H1 (cell line): ENCODE measurements around the gene MRTFA. TPM values are rescaled to one million over a fixed set of nuclear protein-coding genes. Genes with fewer than 3 reads are reported as not detected.

ENCODE experiments used
- CTCF ChIA-PET: fragments of 300-600 bp; sonication (Branson Sonifier 250); formaldehyde crosslinking; loops from one replicate; lab custom pipeline; 2021; ENCODE audit not compliant: partially characterized antibody; lab: Charles Lee
- POLR2A ChIA-PET: fragments of 300-600 bp; sonication (Branson Sonifier 250); formaldehyde crosslinking; loops from one replicate; lab custom pipeline; 2021; ENCODE audit warnings: inconsistent platforms; ENCODE audit not compliant: partially characterized antibody; lab: Charles Lee
- DNase-seq, 2 experiments: peaks; one replicate each; pipeline versions ENCODE4 v3.0.0 to v3.0.0-alpha.2; 2010 to 2022; ENCODE audit warnings: low spot score in 2 of 2, low read depth in 1 of 2, mixed read lengths in 1 of 2
- FAIRE-seq: peaks from 2 replicates; lab custom pipeline; 2011; peaks lifted over from hg19 to GRCh38; lab: Jason Lieb, UNC
- H2AFZ ChIP-seq: 2 replicates; pipeline ENCODE4 v1.8.1; 2012; ENCODE audit warnings: low read length, inconsistent platforms
- H2AK5ac ChIP-seq: 2 replicates; pipeline ENCODE4 v1.6.1; 2013; ENCODE audit warnings: low read depth, low read length
- H2BK120ac ChIP-seq: replicated peaks from 2 replicates; pipeline ENCODE3; 2013; ENCODE audit warnings: low read depth, low read length, inconsistent platforms
- H2BK12ac ChIP-seq: 2 replicates; pipeline ENCODE4 v1.6.1; 2013; ENCODE audit warnings: low read depth, low read length
- H2BK15ac ChIP-seq: 2 replicates; pipeline ENCODE4 v1.6.1; 2013; ENCODE audit warnings: low read length
- H2BK20ac ChIP-seq: 2 replicates; pipeline ENCODE4 v1.6.1; 2013; ENCODE audit warnings: low read length
- H2BK5ac ChIP-seq: 2 replicates; pipeline ENCODE4 v1.6.1; 2013; ENCODE audit warnings: low read depth, low read length
- H3K14ac ChIP-seq: 2 replicates; pipeline ENCODE4 v1.6.1; 2013; ENCODE audit warnings: inconsistent platforms; ENCODE audit not compliant: insufficient read length
- H3K18ac ChIP-seq: 2 replicates; pipeline ENCODE4 v1.6.1; 2013; ENCODE audit warnings: low read length; ENCODE audit errors: extremely low read depth
- H3K23ac ChIP-seq: 2 replicates; pipeline ENCODE4 v1.6.1; 2013; ENCODE audit warnings: inconsistent platforms; ENCODE audit not compliant: insufficient read length
- H3K23me2 ChIP-seq: 2 replicates; pipeline ENCODE4 v1.6.1; 2013; ENCODE audit warnings: low read depth, low read length
- H3K27ac ChIP-seq: 2 replicates; pipeline ENCODE4 v1.6.1; 2011; ENCODE audit warnings: low read depth, low read length, inconsistent platforms
- H3K27me3 ChIP-seq, 4 experiments: replicated peaks in 1 of 4; 1 replicate in 1 of 4; 2 replicates in 3 of 4; pipeline versions ENCODE4 v1.6.1 to v1.8.1; 2011 to 2013; ENCODE audit warnings: low read length in 3 of 4, mild to moderate bottlenecking in 3 of 4, inconsistent platforms in 2 of 4, mixed read lengths in 2 of 4, moderate library complexity in 1 of 4; ENCODE audit not compliant: control insufficient read depth in 3 of 4, insufficient read depth in 3 of 4; ENCODE audit errors: extremely low read depth in 1 of 4
- H3K36me3 ChIP-seq, 4 experiments: 2 replicates each; pipeline versions ENCODE4 v1.6.1 to v1.8.1; 2011 to 2013; ENCODE audit warnings: mild to moderate bottlenecking in 4 of 4, low read length in 3 of 4, moderate library complexity in 2 of 4, control low read depth in 1 of 4, inconsistent platforms in 1 of 4; ENCODE audit not compliant: insufficient read depth in 4 of 4, control insufficient read depth in 2 of 4
- H3K4ac ChIP-seq: replicated peaks from 2 replicates; pipeline ENCODE3; 2013; ENCODE audit warnings: low read length, low read depth, mixed read lengths, inconsistent platforms; ENCODE audit not compliant: insufficient read length
- H3K4me1 ChIP-seq, 4 experiments: replicated peaks in 1 of 4; 1 replicate in 1 of 4; 2 replicates in 3 of 4; pipeline versions ENCODE4 v1.6.1 to v1.8.1; 2011 to 2013; ENCODE audit warnings: low read length in 3 of 4, inconsistent platforms in 2 of 4, mixed read lengths in 1 of 4; ENCODE audit not compliant: insufficient read depth in 4 of 4, control insufficient read depth in 3 of 4
- H3K4me2 ChIP-seq, 2 experiments: 2 replicates each; pipeline versions ENCODE4 v1.6.1 to v1.8.1; 2011 to 2013; ENCODE audit warnings: low read depth in 2 of 2, low read length in 2 of 2, control low read depth in 1 of 2, inconsistent platforms in 1 of 2, mild to moderate bottlenecking in 1 of 2; ENCODE audit not compliant: insufficient read depth in 1 of 2
- H3K4me3 ChIP-seq, 4 experiments: fragments of 200-600, 300-600 bp in 1 of 4; sonication (generic), shearing (Covaris generic), sonication (Bioruptor Twin) in 1 of 4; 2 replicates each; pipeline versions ENCODE4 v1.5.1 to v1.8.1; 2011 to 2016; ENCODE audit warnings: low read length in 4 of 4, low read depth in 3 of 4, control low read depth in 2 of 4, inconsistent platforms in 2 of 4, mild to moderate bottlenecking in 2 of 4, mixed read lengths in 1 of 4, moderate library complexity in 1 of 4; ENCODE audit not compliant: insufficient read depth in 2 of 4; ENCODE audit errors: extremely low read depth in 1 of 4
- H3K56ac ChIP-seq: replicated peaks from 2 replicates; pipeline ENCODE3; 2013; ENCODE audit warnings: low read depth, mild to moderate bottlenecking, mixed read lengths, low read length, inconsistent platforms; ENCODE audit not compliant: insufficient read length
- H3K79me1 ChIP-seq: 2 replicates; pipeline ENCODE4 v1.6.1; 2013; ENCODE audit warnings: low read depth, low read length, control low read depth
- H3K79me2 ChIP-seq, 2 experiments: 2 replicates each; pipeline versions ENCODE4 v1.6.1 to v1.8.1; 2012 to 2013; ENCODE audit warnings: low read length in 2 of 2, mild to moderate bottlenecking in 2 of 2, inconsistent platforms in 1 of 2; ENCODE audit not compliant: insufficient read depth in 2 of 2, control insufficient read depth in 1 of 2
- H3K9ac ChIP-seq, 4 experiments: replicated peaks in 1 of 4; 1 replicate in 1 of 4; 2 replicates in 3 of 4; pipeline versions ENCODE4 v1.6.1 to v1.8.1; 2011 to 2013; ENCODE audit warnings: low read depth in 3 of 4, low read length in 3 of 4, control low read depth in 2 of 4, mild to moderate bottlenecking in 2 of 4, moderate library complexity in 2 of 4, inconsistent platforms in 1 of 4; ENCODE audit errors: extremely low read depth in 1 of 4
- H3K9me3 ChIP-seq, 2 experiments: 2 replicates each; pipeline versions ENCODE4 v1.6.1 to v1.8.1; 2012 to 2013; ENCODE audit warnings: mild to moderate bottlenecking in 2 of 2, moderate library complexity in 2 of 2, control low read depth in 1 of 2, inconsistent platforms in 1 of 2, low read depth in 1 of 2, low read length in 1 of 2, mixed read lengths in 1 of 2; ENCODE audit not compliant: insufficient read depth in 2 of 2
- H4K20me1 ChIP-seq, 2 experiments: replicated peaks in 1 of 2; 2 replicates each; pipeline versions ENCODE3 to v1.8.1; 2011 to 2013; ENCODE audit warnings: inconsistent platforms in 2 of 2, low read length in 2 of 2, mild to moderate bottlenecking in 1 of 2; ENCODE audit not compliant: insufficient read depth in 2 of 2, control insufficient read depth in 1 of 2
- H4K5ac ChIP-seq: 2 replicates; pipeline ENCODE4 v1.6.1; 2013; ENCODE audit warnings: low read length, low read depth, mixed read lengths, inconsistent platforms; ENCODE audit not compliant: insufficient read length
- H4K8ac ChIP-seq: 2 replicates; pipeline ENCODE4 v1.8.0; 2013; ENCODE audit warnings: mild to moderate bottlenecking, moderate library complexity, low read length, inconsistent platforms; ENCODE audit not compliant: insufficient read depth; ENCODE audit errors: extremely low read depth
- H4K91ac ChIP-seq: replicated peaks from 2 replicates; pipeline ENCODE3; 2013; ENCODE audit warnings: low read length, mixed read lengths, inconsistent platforms; ENCODE audit not compliant: insufficient read length
- ATF3 ChIP-seq: IDR thresholded peaks from 2 replicates; pipeline ENCODE4 v1.6.1; 2011; ENCODE audit warnings: low read depth, mild to moderate bottlenecking, low read length; ENCODE audit not compliant: insufficient read depth
- BACH1 ChIP-seq: IDR thresholded peaks from 2 replicates; pipeline ENCODE4 v1.6.1; 2012; ENCODE audit warnings: low read length, improper control_type of control experiment
- CBX5 ChIP-seq: fragments of 300-800, 300-1000 bp; sonication (generic); IDR thresholded peaks from 2 replicates; pipeline ENCODE4 v1.7.1; 2016; ENCODE audit warnings: antibody characterized with exemption, low read length, low read depth
- POU5F1 ChIP-seq: IDR thresholded peaks from 2 replicates; pipeline ENCODE4 v1.6.1; 2011; ENCODE audit warnings: low read depth, mild to moderate bottlenecking, low read length, moderate library complexity
- RFX5 ChIP-seq: IDR thresholded peaks from 2 replicates; pipeline ENCODE4 v1.6.1; 2011; ENCODE audit warnings: low read depth, low read length, improper control_type of control experiment, borderline replicate concordance
- SAP30 ChIP-seq: fragments of 300-600 bp; sonication (generic); IDR thresholded peaks from 2 replicates; pipeline ENCODE4 v1.7.1; 2012; ENCODE audit warnings: low read length, moderate library complexity, mild to moderate bottlenecking, inconsistent platforms; ENCODE audit not compliant: insufficient read depth, insufficient replicate concordance
- SIRT6 ChIP-seq: IDR thresholded peaks from one replicate; pipeline ENCODE4 v1.7.1; 2012; ENCODE audit warnings: low read length, inconsistent platforms
- SP4 ChIP-seq: IDR thresholded peaks from 2 replicates; pipeline ENCODE4 v1.6.1; 2012; ENCODE audit warnings: low read length, inconsistent platforms
- TEAD4 ChIP-seq: IDR thresholded peaks from 2 replicates; pipeline ENCODE4 v1.6.1; 2012; ENCODE audit warnings: low read depth, low read length, inconsistent platforms, mixed read lengths
- WGBS, 2 experiments: shearing (Covaris generic) in 1 of 2; methylation state at CpG; one replicate each; pipeline versions ENCODE4 v1.1.6 to v1.1.7; 2013 to 2015; ENCODE audit warnings: low lambda C conversion rate in 2 of 2, mixed read lengths in 2 of 2, inconsistent platforms in 1 of 2, low coverage in 1 of 2, missing lambda C conversion rate in 1 of 2; ENCODE audit not compliant: insufficient replicate concordance in 2 of 2, insufficient coverage in 1 of 2, insufficient read length in 1 of 2; ENCODE audit errors: extremely low coverage in 1 of 2, missing lambda C conversion rate in 1 of 2; 5-methylcytosine and 5-hydroxymethylcytosine counted together
- polyA plus RNA-seq, 7 experiments: library from polyadenylated mRNA; depleted of rRNA in 3 of 7; stranded (reverse) in 5 of 7; unstranded in 2 of 7; fragments of >200 nt in 5 of 7; fragments of 200-250 nt in 2 of 7; gene quantifications; 1 replicate in 5 of 7; 2 replicates in 1 of 7; 4 replicates in 1 of 7; pipeline versions ENCODE4 v1.2.1 to v1.2.3, GENCODE V29; 2011 to 2013; ENCODE audit warnings: missing spikeins in 2 of 7, mixed read lengths in 2 of 7
- total RNA-seq: library from RNA; stranded (reverse); fragmentation: NEBNext Ultra II Directional; extraction: Animal tissue kit (Norgen Biotek cat#: 25700); gene quantifications from 2 replicates; pipeline ENCODE4 v1.2.1, GENCODE V29; 2021
- TF ChIP-seq, protein P1 (sequence below): IDR thresholded peaks from 2 replicates; pipeline ENCODE4 v1.6.1; 2012; ENCODE audit warnings: low read length, inconsistent platforms

The MRTFA gene
- total and polyA plus RNA-seq, 2 of the 8 experiments (the other 6 are each of a cell fraction or from before 2014, with no cell fraction given), result 5.4 to 37.9 TPM

DNA sequence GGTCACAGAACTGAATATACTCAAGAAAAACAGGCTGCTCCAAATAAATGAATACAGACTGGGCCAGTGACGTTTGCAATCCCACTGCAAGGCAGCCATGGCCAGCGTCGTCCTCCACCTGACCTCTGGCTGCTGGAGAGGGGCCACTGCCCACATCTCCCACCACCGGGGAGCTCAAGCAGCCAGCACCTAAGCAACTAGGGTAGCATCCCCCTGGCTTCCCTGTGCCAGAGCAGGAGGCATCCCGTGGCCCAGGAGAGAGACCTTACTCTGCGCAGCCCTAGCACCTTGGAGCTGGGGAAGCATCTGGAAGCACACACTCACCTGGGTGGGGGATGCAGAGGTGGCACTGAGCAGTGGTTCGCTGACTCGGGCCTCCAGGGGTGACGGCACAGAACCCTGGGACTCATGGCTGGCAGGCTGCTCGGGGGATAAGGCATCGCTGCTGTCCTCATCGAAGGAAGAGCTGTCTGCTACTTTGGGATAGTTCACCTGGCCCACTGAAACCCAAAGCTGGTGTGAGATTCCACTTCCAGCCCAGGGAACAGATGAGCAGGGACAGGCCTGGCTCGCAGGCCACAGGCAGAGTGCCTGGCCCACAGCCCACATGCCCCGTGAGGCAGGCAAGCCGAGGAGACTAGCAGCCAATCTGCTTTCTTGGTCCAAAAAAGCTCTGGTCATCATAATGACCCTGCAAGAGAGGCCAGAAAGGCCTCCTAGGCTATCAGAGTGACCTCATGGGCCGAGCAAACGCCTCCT is 212.5 kb downstream of the MRTFA start:
- H3K4me3 ChIP-seq, result no peak overlapping the region
- no peak overlapping the region for H3K9ac ChIP-seq
- no peak overlapping the region for H3K4ac ChIP-seq
- no peak overlapping the region for H2BK12ac ChIP-seq
- H3K23me2 ChIP-seq, result no peaks in the 10 kb centered on the region
- FAIRE-seq (no peak), DNase-seq (no peak)
- H2BK120ac ChIP-seq, result no peak overlapping the region
- H2BK15ac ChIP-seq, result no peak overlapping the region
- no peak overlapping the region for H3K4me2 ChIP-seq
- H4K91ac ChIP-seq, result no peak overlapping the region
- no peak overlapping the region for H3K18ac ChIP-seq
- no peak overlapping the region for H2AK5ac ChIP-seq
- no peaks in the 10 kb centered on the region for H3K4me1 ChIP-seq
- WGBS, 2 experiments, result 90% methylated on average over 17 of the region's 17 CpGs; no CpG with 5 or more reads in 1 of the 2 experiments
- TF ChIP-seq SIRT6, result no peak
- no peak for TF ChIP-seq TEAD4
- no peak for TF ChIP-seq POU5F1
- no peak for TF ChIP-seq RFX5
- no peak for TF ChIP-seq BACH1
- no peak for TF ChIP-seq ATF3
- no peak for TF ChIP-seq SAP30
- TF ChIP-seq, protein P1, sequence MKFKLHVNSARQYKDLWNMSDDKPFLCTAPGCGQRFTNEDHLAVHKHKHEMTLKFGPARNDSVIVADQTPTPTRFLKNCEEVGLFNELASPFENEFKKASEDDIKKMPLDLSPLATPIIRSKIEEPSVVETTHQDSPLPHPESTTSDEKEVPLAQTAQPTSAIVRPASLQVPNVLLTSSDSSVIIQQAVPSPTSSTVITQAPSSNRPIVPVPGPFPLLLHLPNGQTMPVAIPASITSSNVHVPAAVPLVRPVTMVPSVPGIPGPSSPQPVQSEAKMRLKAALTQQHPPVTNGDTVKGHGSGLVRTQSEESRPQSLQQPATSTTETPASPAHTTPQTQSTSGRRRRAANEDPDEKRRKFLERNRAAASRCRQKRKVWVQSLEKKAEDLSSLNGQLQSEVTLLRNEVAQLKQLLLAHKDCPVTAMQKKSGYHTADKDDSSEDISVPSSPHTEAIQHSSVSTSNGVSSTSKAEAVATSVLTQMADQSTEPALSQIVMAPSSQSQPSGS, result no peak
- TF ChIP-seq CBX5, result no peak
- TF ChIP-seq SP4, result no peak
- H3K9me3 ChIP-seq, result no peaks in the 10 kb centered on the region
- no peak overlapping the region for H2BK5ac ChIP-seq
- no peak overlapping the region for H2AFZ ChIP-seq
- H3K79me1 ChIP-seq, result no peaks in the 10 kb centered on the region; the same call in 1 of the 2 replicates
- no peak overlapping the region for H3K27ac ChIP-seq
- H3K27me3 ChIP-seq, result no peaks in the 10 kb centered on the region
- no peak overlapping the region for H4K5ac ChIP-seq
- H3K56ac ChIP-seq, result no peak overlapping the region
- ChIA-PET POLR2A (interaction anchor here (1.1 to 2.9 kb wide), 2 partner anchors 12 to 125 kb away, joined by 3 to 6 read pairs; no protein-coding TSS in a partner anchor), CTCF (interaction anchor here (0.7 to 5.3 kb wide), 8 partner anchors 12 to 225 kb away, joined by 3 to 57 read pairs (median 3); no protein-coding TSS in a partner anchor)
- H3K23ac ChIP-seq, result no peak overlapping the region
- H4K8ac ChIP-seq, result no peak overlapping the region
- no peak overlapping the region for H2BK20ac ChIP-seq
- no peak overlapping the region for H3K14ac ChIP-seq
- H3K36me3 ChIP-seq, result peaks cover 5 to 21% (median 14%) of the 10 kb centered on the region in 4 experiments; a peak in 6 of 8 replicates
- no peaks in the 10 kb centered on the region for H3K79me2 ChIP-seq
- H4K20me1 ChIP-seq, result peaks cover 0 to 5% of the 10 kb centered on the region in 2 experiments
